ENCODE results near the gene SCML2. TPM values are rescaled to one million over a fixed set of nuclear protein-coding genes. Genes with fewer than 3 reads are reported as not detected.

Gene SCML2
- total and polyA plus RNA-seq, 2 of the 8 experiments (the other 6 are each of a cell fraction or from before 2014, with no cell fraction given) = 14.6 to 18.9 TPM

DNA sequence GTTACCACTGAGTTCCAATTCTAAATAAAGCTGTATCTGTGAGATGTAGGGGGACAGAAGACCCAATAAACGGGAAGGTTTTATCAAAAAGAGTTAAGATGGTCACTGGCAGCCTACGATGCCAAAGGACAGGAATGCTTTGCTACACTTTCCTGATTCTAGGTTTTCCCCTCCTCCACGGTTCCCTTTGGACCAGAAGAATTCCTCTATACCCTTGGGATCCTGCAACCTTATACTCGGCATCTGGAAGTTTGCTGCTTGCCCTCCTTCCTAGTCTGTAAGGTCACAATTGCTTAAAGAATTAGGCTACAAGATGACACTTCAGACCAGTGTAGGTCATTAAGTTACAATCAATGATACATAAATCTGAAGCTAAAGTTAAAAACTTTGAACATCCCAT is 64.3 kb downstream of the SCML2 start (continued):
- TF ChIP-seq, protein P1, sequence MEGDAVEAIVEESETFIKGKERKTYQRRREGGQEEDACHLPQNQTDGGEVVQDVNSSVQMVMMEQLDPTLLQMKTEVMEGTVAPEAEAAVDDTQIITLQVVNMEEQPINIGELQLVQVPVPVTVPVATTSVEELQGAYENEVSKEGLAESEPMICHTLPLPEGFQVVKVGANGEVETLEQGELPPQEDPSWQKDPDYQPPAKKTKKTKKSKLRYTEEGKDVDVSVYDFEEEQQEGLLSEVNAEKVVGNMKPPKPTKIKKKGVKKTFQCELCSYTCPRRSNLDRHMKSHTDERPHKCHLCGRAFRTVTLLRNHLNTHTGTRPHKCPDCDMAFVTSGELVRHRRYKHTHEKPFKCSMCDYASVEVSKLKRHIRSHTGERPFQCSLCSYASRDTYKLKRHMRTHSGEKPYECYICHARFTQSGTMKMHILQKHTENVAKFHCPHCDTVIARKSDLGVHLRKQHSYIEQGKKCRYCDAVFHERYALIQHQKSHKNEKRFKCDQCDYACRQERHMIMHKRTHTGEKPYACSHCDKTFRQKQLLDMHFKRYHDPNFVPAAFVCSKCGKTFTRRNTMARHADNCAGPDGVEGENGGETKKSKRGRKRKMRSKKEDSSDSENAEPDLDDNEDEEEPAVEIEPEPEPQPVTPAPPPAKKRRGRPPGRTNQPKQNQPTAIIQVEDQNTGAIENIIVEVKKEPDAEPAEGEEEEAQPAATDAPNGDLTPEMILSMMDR (IDR thresholded peaks at IDR 0.05; ENCODE audit: control extremely low read depth in 1 of 3, insufficient read depth in 1 of 3, low read depth in 1 of 3, low read length in 3 of 3) = no peak
